ENCODE measurements around the gene KRT23. TPM values are rescaled to one million over a fixed set of nuclear protein-coding genes. Genes with fewer than 3 reads are reported as not detected.

The KRT23 gene
- total and polyA plus RNA-seq, 9 donors = 0.08 to 6.5 (median 0.24) TPM; not detected in 1

- Histone ChIP-seq H3K27ac (ENCODE audit: low read length) (no peak overlapping the region), H3K4me3 (ENCODE audit: low read length) (no peak overlapping the region), H3K36me3 (ENCODE audit: control insufficient read depth, insufficient read depth, low read length) (no peaks in the 10 kb centered on the region), H3K4me1 (ENCODE audit: control insufficient read depth, insufficient read depth, low read length) (no peaks in the 10 kb centered on the region), H3K27me3 (ENCODE audit: control insufficient read depth, insufficient read depth, low read length) (no peaks in the 10 kb centered on the region), H3K9me3 (replicated peaks; ENCODE audit: control insufficient read depth, low read depth, low read length) (no peaks in the 10 kb centered on the region)
- DNase-seq = no peak
- 58% methylated on average over 4 of the region's 9 CpGs for WGBS (ENCODE audit: insufficient coverage)
Observed at GRCh38 chr17:40878044-40878443, 59.4 kb downstream of the KRT23 start.

- Histone ChIP-seq H3K27me3 (ENCODE audit: control insufficient read depth, insufficient read depth, low read length) (peaks cover 4% of the 10 kb centered on the region), H3K4me3 (ENCODE audit: low read length) (no peak overlapping the region)
- WGBS (ENCODE audit: insufficient coverage) = no CpG with 5 or more reads among the region's 1 CpG
Observed at GRCh38 chr17:40873801-40874200, 63.6 kb downstream of the KRT23 start.

GRCh38 chr17:40873255-40873654 is 64.2 kb downstream of the KRT23 start:
- peaks cover 4% of the 10 kb centered on the region for H3K27me3 ChIP-seq (ENCODE audit: control insufficient read depth, insufficient read depth, low read length)
- no peaks in the 10 kb centered on the region for H3K4me1 ChIP-seq (ENCODE audit: control insufficient read depth, insufficient read depth, low read length)
- H3K9me3 ChIP-seq (replicated peaks; ENCODE audit: control insufficient read depth, low read depth, low read length) = no peaks in the 10 kb centered on the region
- no peak overlapping the region for H3K27ac ChIP-seq (ENCODE audit: low read length)
- H3K36me3 ChIP-seq (ENCODE audit: control insufficient read depth, insufficient read depth, low read length) = no peaks in the 10 kb centered on the region
- H3K4me3 ChIP-seq (ENCODE audit: low read length) = no peak overlapping the region
- DNase-seq = no peak

More at GRCh38 chr17:40873801-40874200, 63.6 kb downstream of the KRT23 start:
- Histone ChIP-seq H3K4me1 (ENCODE audit: control insufficient read depth, insufficient read depth, low read length) (no peaks in the 10 kb centered on the region), H3K27ac (ENCODE audit: low read length) (no peak overlapping the region), H3K9me3 (replicated peaks; ENCODE audit: control insufficient read depth, low read depth, low read length) (no peaks in the 10 kb centered on the region), H3K36me3 (ENCODE audit: control insufficient read depth, insufficient read depth, low read length) (no peaks in the 10 kb centered on the region)
- no peak for DNase-seq

Other genes starting within 250 kb of the KRT23 start
Only the 30 nearest of the 33 such genes appear.
- gene KRT25, start 182.3 kb downstream of the KRT23 start, total RNA-seq = 0.35 TPM
- under 1 TPM in 6 of 8 donors, not detected in 2; 0.13 to 0.64 (median 0.31) TPM for gene KRT25, start 182.3 kb downstream of the KRT23 start, polyA plus RNA-seq (ENCODE audit: insufficient read depth in 1 of 8, insufficient read length in 8 of 8, low replicate concordance in 1 of 8)
- gene KRT26, start 165.4 kb downstream of the KRT23 start, total RNA-seq = not detected
- gene KRT26, start 165.4 kb downstream of the KRT23 start, polyA plus RNA-seq (ENCODE audit: insufficient read depth in 1 of 8, insufficient read length in 8 of 8, low replicate concordance in 1 of 8) = under 1 TPM in 1 of 8 donors, not detected in 7; 0.12 TPM
- gene KRT27, start 155.1 kb downstream of the KRT23 start, total RNA-seq = 0.18 TPM
- gene KRT27, start 155.1 kb downstream of the KRT23 start, polyA plus RNA-seq (ENCODE audit: insufficient read depth in 1 of 8, insufficient read length in 8 of 8, low replicate concordance in 1 of 8) = under 1 TPM in 1 of 8 donors, not detected in 7; 0.14 TPM
- gene KRT28, start 137.7 kb downstream of the KRT23 start, total RNA-seq = not detected
- not detected for gene KRT28, start 137.7 kb downstream of the KRT23 start, polyA plus RNA-seq (ENCODE audit: insufficient read depth in 1 of 8, insufficient read length in 8 of 8, low replicate concordance in 1 of 8)
- gene KRT10, start 115.0 kb downstream of the KRT23 start, total RNA-seq = 11.6 TPM
- gene KRT10, start 115.0 kb downstream of the KRT23 start, polyA plus RNA-seq (ENCODE audit: insufficient read depth in 1 of 8, insufficient read length in 8 of 8, low replicate concordance in 1 of 8) = 100 to 1,000 TPM in 1 of 8 donors, 10 to 100 TPM in 7; 33.5 to 261 (median 47.3) TPM
- gene KRT12, start 70.4 kb downstream of the KRT23 start, total RNA-seq = not detected
- 1 to 10 TPM in 1 of 8 donors, under 1 TPM in 7; 0.14 to 1.2 (median 0.22) TPM for gene KRT12, start 70.4 kb downstream of the KRT23 start, polyA plus RNA-seq (ENCODE audit: insufficient read depth in 1 of 8, insufficient read length in 8 of 8, low replicate concordance in 1 of 8)
- not detected for gene KRT20, start 52.4 kb downstream of the KRT23 start, total RNA-seq
- gene KRT20, start 52.4 kb downstream of the KRT23 start, polyA plus RNA-seq (ENCODE audit: insufficient read depth in 1 of 8, insufficient read length in 8 of 8, low replicate concordance in 1 of 8) = under 1 TPM in 4 of 8 donors, not detected in 4; 0.13 to 0.59 (median 0.35) TPM
- gene KRT39, start 29.3 kb upstream of the KRT23 start, total RNA-seq = 3.8 TPM
- gene KRT39, start 29.3 kb upstream of the KRT23 start, polyA plus RNA-seq (ENCODE audit: insufficient read depth in 1 of 8, insufficient read length in 8 of 8, low replicate concordance in 1 of 8) = 1 to 10 TPM; 2.1 to 8.1 (median 6.3) TPM
- gene KRT40, start 46.7 kb upstream of the KRT23 start, total RNA-seq = 11.0 TPM
- 10 to 100 TPM in 4 of 8 donors, 1 to 10 TPM in 4; 3.7 to 16.2 (median 10.1) TPM for gene KRT40, start 46.7 kb upstream of the KRT23 start, polyA plus RNA-seq (ENCODE audit: insufficient read depth in 1 of 8, insufficient read length in 8 of 8, low replicate concordance in 1 of 8)
- not detected for gene KRTAP3-3, start 56.5 kb upstream of the KRT23 start, total RNA-seq
- gene KRTAP3-3, start 56.5 kb upstream of the KRT23 start, polyA plus RNA-seq (ENCODE audit: insufficient read depth in 1 of 8, insufficient read length in 8 of 8, low replicate concordance in 1 of 8) = under 1 TPM in 1 of 8 donors, not detected in 7; 0.40 TPM
- 0.18 TPM for gene KRTAP3-2, start 62.3 kb upstream of the KRT23 start, total RNA-seq
- gene KRTAP3-2, start 62.3 kb upstream of the KRT23 start, polyA plus RNA-seq (ENCODE audit: insufficient read depth in 1 of 8, insufficient read length in 8 of 8, low replicate concordance in 1 of 8) = 1 to 10 TPM in 1 of 8 donors, under 1 TPM in 7; 0.25 to 1.6 (median 0.61) TPM
- gene KRTAP3-1, start 71.5 kb upstream of the KRT23 start, total RNA-seq = not detected
- not detected for gene KRTAP3-1, start 71.5 kb upstream of the KRT23 start, polyA plus RNA-seq (ENCODE audit: insufficient read depth in 1 of 8, insufficient read length in 8 of 8, low replicate concordance in 1 of 8)
- not detected for gene KRTAP1-5, start 89.6 kb upstream of the KRT23 start, total RNA-seq
- not detected for gene KRTAP1-5, start 89.6 kb upstream of the KRT23 start, polyA plus RNA-seq (ENCODE audit: insufficient read depth in 1 of 8, insufficient read length in 8 of 8, low replicate concordance in 1 of 8)
- gene KRTAP1-4, start 92.5 kb upstream of the KRT23 start, total RNA-seq = not detected
- not detected for gene KRTAP1-4, start 92.5 kb upstream of the KRT23 start, polyA plus RNA-seq (ENCODE audit: insufficient read depth in 1 of 8, insufficient read length in 8 of 8, low replicate concordance in 1 of 8)
- not detected for gene KRTAP1-3, start 97.2 kb upstream of the KRT23 start, total RNA-seq
- under 1 TPM in 2 of 8 donors, not detected in 6; 0.12 to 0.32 TPM for gene KRTAP1-3, start 97.2 kb upstream of the KRT23 start, polyA plus RNA-seq (ENCODE audit: insufficient read depth in 1 of 8, insufficient read length in 8 of 8, low replicate concordance in 1 of 8)
- gene KRTAP1-1, start 103.8 kb upstream of the KRT23 start, total RNA-seq = not detected
- gene KRTAP1-1, start 103.8 kb upstream of the KRT23 start, polyA plus RNA-seq (ENCODE audit: insufficient read depth in 1 of 8, insufficient read length in 8 of 8, low replicate concordance in 1 of 8) = not detected
- gene KRTAP2-1, start 109.7 kb upstream of the KRT23 start, total RNA-seq = not detected
- gene KRTAP2-1, start 109.7 kb upstream of the KRT23 start, polyA plus RNA-seq (ENCODE audit: insufficient read depth in 1 of 8, insufficient read length in 8 of 8, low replicate concordance in 1 of 8) = not detected
- not detected for gene KRTAP2-2, start 117.6 kb upstream of the KRT23 start, total RNA-seq
- not detected for gene KRTAP2-2, start 117.6 kb upstream of the KRT23 start, polyA plus RNA-seq (ENCODE audit: insufficient read depth in 1 of 8, insufficient read length in 8 of 8, low replicate concordance in 1 of 8)
- gene KRTAP2-3, start 122.5 kb upstream of the KRT23 start, total RNA-seq = not detected
- gene KRTAP2-3, start 122.5 kb upstream of the KRT23 start, polyA plus RNA-seq (ENCODE audit: insufficient read depth in 1 of 8, insufficient read length in 8 of 8, low replicate concordance in 1 of 8) = not detected
- not detected for gene KRTAP2-4, start 128.2 kb upstream of the KRT23 start, total RNA-seq
- not detected for gene KRTAP2-4, start 128.2 kb upstream of the KRT23 start, polyA plus RNA-seq (ENCODE audit: insufficient read depth in 1 of 8, insufficient read length in 8 of 8, low replicate concordance in 1 of 8)
- not detected for gene KRTAP4-7, start 146.5 kb upstream of the KRT23 start, total RNA-seq
- not detected for gene KRTAP4-7, start 146.5 kb upstream of the KRT23 start, polyA plus RNA-seq (ENCODE audit: insufficient read depth in 1 of 8, insufficient read length in 8 of 8, low replicate concordance in 1 of 8)
- gene KRTAP4-8, start 160.5 kb upstream of the KRT23 start, total RNA-seq = not detected
- not detected for gene KRTAP4-8, start 160.5 kb upstream of the KRT23 start, polyA plus RNA-seq (ENCODE audit: insufficient read depth in 1 of 8, insufficient read length in 8 of 8, low replicate concordance in 1 of 8)
- gene KRTAP4-16, start 164.6 kb upstream of the KRT23 start, total RNA-seq = not detected
- not detected for gene KRTAP4-16, start 164.6 kb upstream of the KRT23 start, polyA plus RNA-seq (ENCODE audit: insufficient read depth in 1 of 8, insufficient read length in 8 of 8, low replicate concordance in 1 of 8)
- gene KRTAP4-9, start 167.7 kb upstream of the KRT23 start, total RNA-seq = not detected
- gene KRTAP4-9, start 167.7 kb upstream of the KRT23 start, polyA plus RNA-seq (ENCODE audit: insufficient read depth in 1 of 8, insufficient read length in 8 of 8, low replicate concordance in 1 of 8) = under 1 TPM in 1 of 8 donors, not detected in 7; 0.31 TPM
- not detected for gene KRTAP4-11, start 180.7 kb upstream of the KRT23 start, total RNA-seq
- gene KRTAP4-11, start 180.7 kb upstream of the KRT23 start, polyA plus RNA-seq (ENCODE audit: insufficient read depth in 1 of 8, insufficient read length in 8 of 8, low replicate concordance in 1 of 8) = not detected
- gene KRTAP4-12, start 186.5 kb upstream of the KRT23 start, total RNA-seq = not detected
- not detected for gene KRTAP4-12, start 186.5 kb upstream of the KRT23 start, polyA plus RNA-seq (ENCODE audit: insufficient read depth in 1 of 8, insufficient read length in 8 of 8, low replicate concordance in 1 of 8)
- not detected for gene KRTAP4-6, start 202.9 kb upstream of the KRT23 start, total RNA-seq
- not detected for gene KRTAP4-6, start 202.9 kb upstream of the KRT23 start, polyA plus RNA-seq (ENCODE audit: insufficient read depth in 1 of 8, insufficient read length in 8 of 8, low replicate concordance in 1 of 8)
- gene KRTAP4-5, start 212.2 kb upstream of the KRT23 start, total RNA-seq = not detected
- not detected for gene KRTAP4-5, start 212.2 kb upstream of the KRT23 start, polyA plus RNA-seq (ENCODE audit: insufficient read depth in 1 of 8, insufficient read length in 8 of 8, low replicate concordance in 1 of 8)
- not detected for gene KRTAP4-4, start 223.1 kb upstream of the KRT23 start, total RNA-seq
- gene KRTAP4-4, start 223.1 kb upstream of the KRT23 start, polyA plus RNA-seq (ENCODE audit: insufficient read depth in 1 of 8, insufficient read length in 8 of 8, low replicate concordance in 1 of 8) = not detected
- gene KRTAP4-3, start 230.6 kb upstream of the KRT23 start, total RNA-seq = not detected
- gene KRTAP4-3, start 230.6 kb upstream of the KRT23 start, polyA plus RNA-seq (ENCODE audit: insufficient read depth in 1 of 8, insufficient read length in 8 of 8, low replicate concordance in 1 of 8) = not detected

Measured in muscle of leg (tissue), 11 donors.